Body of pancreas (tissue), 4 donors: ENCODE data around the gene ADTRP. TPM values are rescaled to one million over a fixed set of nuclear protein-coding genes. Genes with fewer than 3 reads are reported as not detected.

ENCODE experiments used
- ATAC-seq: fragments of 150-250 bp; one replicate; pipeline ENCODE4 v1.9.1; 2016
- DNase-seq, 4 donors: peaks; one replicate each; pipeline ENCODE4 v3.0.0-alpha.2; 2019
- H3K27ac ChIP-seq, 4 donors: fragments of 200-600 bp; sonication (generic); 1 replicate in 3 of 4; 2 replicates in 1 of 4; pipeline versions ENCODE4 v1.5.1 to v1.6.1; 2016 to 2019; ENCODE audit warnings: mild to moderate bottlenecking in 1 of 4, mixed read lengths in 1 of 4, moderate library complexity in 1 of 4
- H3K27me3 ChIP-seq, 2 donors: fragments of 200-600 bp; sonication (generic); one replicate each; pipeline ENCODE4 v1.6.0; 2016; ENCODE audit warnings: mild to moderate bottlenecking in 1 of 2
- H3K36me3 ChIP-seq, 2 donors: fragments of 200-600 bp; sonication (generic); replicated peaks in 1 of 2; 2 replicates each; pipeline ENCODE4 v1.5.1; 2016; ENCODE audit warnings: low read depth in 2 of 2; ENCODE audit not compliant: insufficient read depth in 1 of 2
- H3K4me1 ChIP-seq: fragments of 200-600 bp; sonication (generic); one replicate; pipeline ENCODE4 v1.6.0; 2016
- H3K4me3 ChIP-seq, 2 donors: fragments of 200-600 bp; sonication (generic); 1 replicate in 1 of 2; 2 replicates in 1 of 2; pipeline ENCODE4 v1.5.1; 2016 to 2019
- H3K9me3 ChIP-seq, 3 donors: fragments of 200-600 bp; sonication (generic); 1 replicate in 2 of 3; 2 replicates in 1 of 3; pipeline ENCODE4 v1.5.1; 2016
- POLR2A ChIP-seq, 3 donors: fragments of 450-650 bp; IDR thresholded peaks; one replicate each; pipeline ENCODE4 v1.6.1; 2016; ENCODE audit warnings: antibody characterized with exemption in 3 of 3, mild to moderate bottlenecking in 2 of 3
- WGBS, 2 donors: methylation state at CpG; one replicate each; pipeline ENCODE4 v1.1.5; 2017; 5-methylcytosine and 5-hydroxymethylcytosine counted together
- intact Hi-C: fragments of 100-400 bp; cut with DNase I; formaldehyde crosslinking; loops from one replicate; pipeline ENCODE4 v1.15.1; 2023
- total RNA-seq, 2 donors: library from RNA; depleted of rRNA; stranded (reverse); fragments of >200 nt; gene quantifications; one replicate each; pipeline ENCODE4 v1.1.0, GENCODE V29; 2016
- TF ChIP-seq, protein P1 (sequence below), 7 experiments: fragments of 450-650 bp in 4 of 7; fragments of 200-600 bp in 3 of 7; sonication (generic) in 3 of 7; IDR thresholded peaks; one replicate each; pipeline ENCODE4 v1.5.1; 2016 to 2019; ENCODE audit warnings: antibody characterized with exemption in 7 of 7

The ADTRP gene
- total RNA-seq, 2 donors from 2014 or later: not detected

DNA sequence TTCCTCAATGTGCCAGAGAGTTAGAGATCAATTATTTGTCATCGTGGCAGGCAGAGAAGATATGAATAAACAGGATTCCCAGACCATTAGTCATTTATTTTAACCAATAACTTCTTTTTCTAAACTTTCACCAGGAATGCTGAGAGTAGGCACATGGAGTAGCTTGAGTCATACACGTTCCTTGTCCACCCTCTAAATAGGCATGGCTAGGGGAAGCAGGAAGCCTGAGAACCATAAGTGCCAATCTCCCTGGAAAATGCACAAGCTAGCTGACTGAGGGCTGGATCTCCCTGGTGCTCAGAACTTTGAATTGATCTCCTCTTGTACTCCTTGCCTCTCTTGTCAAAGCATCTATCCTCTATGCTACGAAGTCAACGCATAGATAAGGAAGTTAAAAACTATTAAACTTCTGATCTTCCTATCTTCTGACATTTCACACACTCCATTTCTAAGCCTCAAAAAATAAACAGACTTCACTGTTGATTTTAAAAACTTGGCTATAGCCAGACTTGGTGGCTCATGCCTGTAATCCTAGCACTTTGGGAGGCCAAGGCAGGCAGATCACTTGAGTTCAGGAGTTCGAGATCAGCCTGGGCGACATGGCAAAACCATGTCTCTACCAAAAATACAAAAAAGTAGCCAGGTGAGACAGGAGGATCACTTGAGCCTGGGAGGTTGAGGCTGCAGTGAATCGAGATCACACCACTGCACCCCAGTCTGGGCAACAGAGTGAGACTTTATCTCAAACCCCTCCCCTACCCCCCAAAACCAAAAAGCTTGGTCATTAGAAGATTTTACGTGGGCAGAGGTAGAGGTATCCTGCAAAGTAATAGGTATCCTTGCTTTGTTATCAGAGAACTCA lies 11.8 kb downstream of the ADTRP start:
- DNase-seq (peak in 2 of 4 donors; percentile 33 to 58), ATAC-seq (peak; percentile 74)
- intact Hi-C loops: no loop called here
- H3K27ac ChIP-seq: peak overlapping the region in 3 of 4 donors; percentile 54 to 82 (median 67)
- H3K4me3 ChIP-seq: no peak overlapping the region
- no peaks in the 10 kb centered on the region for H3K9me3 ChIP-seq
- peaks cover 52% of the 10 kb centered on the region for H3K4me1 ChIP-seq
- no peaks in the 10 kb centered on the region for H3K36me3 ChIP-seq
- TF ChIP-seq, protein P1, sequence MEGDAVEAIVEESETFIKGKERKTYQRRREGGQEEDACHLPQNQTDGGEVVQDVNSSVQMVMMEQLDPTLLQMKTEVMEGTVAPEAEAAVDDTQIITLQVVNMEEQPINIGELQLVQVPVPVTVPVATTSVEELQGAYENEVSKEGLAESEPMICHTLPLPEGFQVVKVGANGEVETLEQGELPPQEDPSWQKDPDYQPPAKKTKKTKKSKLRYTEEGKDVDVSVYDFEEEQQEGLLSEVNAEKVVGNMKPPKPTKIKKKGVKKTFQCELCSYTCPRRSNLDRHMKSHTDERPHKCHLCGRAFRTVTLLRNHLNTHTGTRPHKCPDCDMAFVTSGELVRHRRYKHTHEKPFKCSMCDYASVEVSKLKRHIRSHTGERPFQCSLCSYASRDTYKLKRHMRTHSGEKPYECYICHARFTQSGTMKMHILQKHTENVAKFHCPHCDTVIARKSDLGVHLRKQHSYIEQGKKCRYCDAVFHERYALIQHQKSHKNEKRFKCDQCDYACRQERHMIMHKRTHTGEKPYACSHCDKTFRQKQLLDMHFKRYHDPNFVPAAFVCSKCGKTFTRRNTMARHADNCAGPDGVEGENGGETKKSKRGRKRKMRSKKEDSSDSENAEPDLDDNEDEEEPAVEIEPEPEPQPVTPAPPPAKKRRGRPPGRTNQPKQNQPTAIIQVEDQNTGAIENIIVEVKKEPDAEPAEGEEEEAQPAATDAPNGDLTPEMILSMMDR (IDR thresholded peaks at IDR 0.05): no peak
- TF ChIP-seq POLR2A (IDR thresholded peaks at IDR 0.05): peak in 2 of 3 donors; percentile 3 to 4
- no peaks in the 10 kb centered on the region for H3K27me3 ChIP-seq
- 42 to 45% methylated on average over 8 of the region's 8 CpGs for WGBS, 2 donors

DNA sequence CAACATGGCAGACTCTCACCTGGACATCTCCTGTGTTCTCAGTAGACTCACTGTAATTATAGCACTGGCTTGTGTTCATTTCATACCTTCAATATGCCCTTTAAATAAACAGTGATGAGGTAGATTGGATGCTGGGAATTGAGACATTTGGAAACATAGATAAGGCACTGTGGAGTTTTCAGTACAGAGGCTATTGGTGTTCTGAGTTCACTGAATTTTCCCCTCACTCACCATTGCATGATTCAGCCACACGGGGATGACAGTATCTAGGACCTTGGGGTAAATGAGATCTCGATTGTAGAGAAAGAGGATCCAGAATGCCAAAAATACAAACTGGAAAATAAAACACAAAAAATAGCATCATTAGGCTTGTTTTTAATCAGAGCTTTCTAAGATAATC lies 12.6 kb downstream of the ADTRP start:
- 25 to 33% methylated on average over 2 of the region's 2 CpGs for WGBS, 2 donors
- TF ChIP-seq, protein P1 (IDR thresholded peaks at IDR 0.05): peak in 4 of 7 experiments; percentile 29 to 42 (median 30)
- TF ChIP-seq POLR2A (IDR thresholded peaks at IDR 0.05): no peak
- H3K4me1 ChIP-seq: peaks cover 55% of the 10 kb centered on the region
- intact Hi-C loops: no loop called here
- no peaks in the 10 kb centered on the region for H3K36me3 ChIP-seq
- H3K4me3 ChIP-seq: no peak overlapping the region
- ATAC-seq (peak; percentile 74), DNase-seq (peak in 2 of 4 donors; percentile 32 to 43)
- H3K27ac ChIP-seq: peak overlapping the region in 3 of 4 donors; percentile 54 to 82 (median 67)
- H3K27me3 ChIP-seq: no peaks in the 10 kb centered on the region
- H3K9me3 ChIP-seq: no peaks in the 10 kb centered on the region

DNA sequence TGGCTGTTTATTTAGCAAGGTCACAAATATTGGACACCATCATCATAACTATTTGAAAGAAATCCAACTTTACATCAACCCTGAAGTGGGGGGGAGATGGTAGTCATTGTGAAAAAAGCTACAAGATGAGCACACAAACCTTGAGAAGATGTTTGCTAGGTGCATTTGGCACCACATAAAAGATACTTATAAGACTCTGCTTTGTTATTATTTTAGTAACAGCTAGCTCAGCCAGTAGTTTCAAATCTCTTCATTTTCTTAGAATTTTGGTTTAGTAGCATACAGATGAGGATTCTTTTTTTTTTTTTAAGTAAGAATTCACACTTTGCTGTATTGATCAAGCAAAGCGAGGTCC lies 14.4 kb downstream of the ADTRP start:
- ATAC-seq (no peak), DNase-seq (no peak)
- intact Hi-C loops: no loop called here
- TF ChIP-seq POLR2A (IDR thresholded peaks at IDR 0.05): no peak
- TF ChIP-seq, protein P1 (IDR thresholded peaks at IDR 0.05): no peak
- 87 to 97% methylated on average over 1 of the region's 1 CpG for WGBS, 2 donors
- peak overlapping the region in 3 of 4 donors; percentile 48 to 71 (median 48) for H3K27ac ChIP-seq
- H3K27me3 ChIP-seq: no peaks in the 10 kb centered on the region
- no peaks in the 10 kb centered on the region for H3K9me3 ChIP-seq
- H3K4me1 ChIP-seq: peaks cover 68% of the 10 kb centered on the region
- no peak overlapping the region for H3K4me3 ChIP-seq
- no peaks in the 10 kb centered on the region for H3K36me3 ChIP-seq

DNA sequence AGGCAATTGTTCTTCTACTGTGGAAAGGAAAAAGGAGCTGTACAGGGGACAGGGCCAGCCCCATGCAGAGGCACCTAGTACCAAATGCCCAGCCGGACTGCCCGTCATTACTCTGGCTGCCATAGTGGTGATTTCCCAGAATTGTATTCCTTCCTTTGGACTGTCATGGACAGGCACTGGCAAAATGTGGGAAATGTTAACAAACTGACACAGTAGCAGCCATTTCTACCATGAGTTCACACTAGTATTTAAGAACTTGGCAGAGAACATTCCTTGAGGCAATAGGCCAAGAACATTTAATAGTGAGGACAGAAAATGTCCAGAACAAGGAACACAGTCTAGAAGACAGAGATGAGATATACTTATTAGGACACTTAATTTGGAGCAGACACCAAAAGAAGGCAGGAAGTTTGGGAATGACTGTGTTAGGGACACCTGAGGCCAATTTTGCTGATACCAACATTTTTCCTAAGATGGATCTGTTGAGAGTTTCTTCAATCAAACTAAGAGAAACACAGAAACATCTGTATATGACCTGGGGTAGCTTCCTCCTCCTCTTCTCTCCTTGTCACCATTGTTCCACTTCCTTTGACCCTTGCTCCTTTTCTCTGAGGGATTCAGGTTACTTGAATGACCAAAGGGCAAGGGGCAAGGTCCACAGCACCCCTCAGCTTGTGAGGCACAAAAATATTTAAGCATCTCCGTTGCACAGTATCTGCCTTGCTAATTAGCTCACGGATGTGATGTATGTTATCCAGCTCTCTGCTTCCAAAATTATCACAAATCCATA lies 14.9 kb downstream of the ADTRP start:
- Histone ChIP-seq H3K4me3 (no peak overlapping the region), H3K27me3 (no peaks in the 10 kb centered on the region), H3K27ac (peak overlapping the region; percentile 48 to 71 (median 56)), H3K9me3 (no peaks in the 10 kb centered on the region), H3K36me3 (no peaks in the 10 kb centered on the region), H3K4me1 (peaks cover 68% of the 10 kb centered on the region)
- intact Hi-C loops: no loop called here
- TF ChIP-seq POLR2A (IDR thresholded peaks at IDR 0.05): no peak
- TF ChIP-seq, protein P1 (IDR thresholded peaks at IDR 0.05): no peak
- ATAC-seq: no peak
- WGBS, 2 donors: 62 to 78% methylated on average over 4 of the region's 4 CpGs
- DNase-seq: no peak
